Panc1 (cell line): ENCODE results near the gene C1GALT1C1. TPM values are rescaled to one million over a fixed set of nuclear protein-coding genes. Genes with fewer than 3 reads are reported as not detected.
"Not testable (repeated sequence)": the region's sequence is repeated elsewhere in the genome, so short reads cannot be mapped to it uniquely, and the experiment has no call there.

Experiments used
- ATAC-seq: fragments of 200-7000 bp; cut with Tn5 transposase; 2 replicates; pipeline ENCODE4 v1.9.1; 2020; ENCODE audit warnings: mild to moderate bottlenecking, moderate library complexity
- BruUV-seq: library from RNA; stranded (reverse); fragments of 400-500 nt; replicated peaks from 2 replicates; lab custom pipeline; 2021; lab: Mats Ljungman, UMichigan
- CTCF ChIA-PET: fragments of 300-600 bp; sonication (Branson Sonifier 250); formaldehyde crosslinking; loops from one replicate; lab custom pipeline; 2022; ENCODE audit warnings: antibody characterized with exemption; lab: Charles Lee
- POLR2A ChIA-PET: fragments of 300-600 bp; sonication (Branson Sonifier 250); formaldehyde crosslinking; loops from one replicate; lab custom pipeline; 2022; ENCODE audit warnings: antibody characterized with exemption; lab: Charles Lee
- DNase-seq: peaks from one replicate; pipeline ENCODE4 v3.0.0-alpha.2; 2010; ENCODE audit warnings: low read depth, low spot score
- H3K27ac ChIP-seq: 2 replicates; pipeline ENCODE4 v1.5.1; 2011; ENCODE audit warnings: mild to moderate bottlenecking, low read length, inconsistent platforms
- H3K27me3 ChIP-seq: fragments of 200-500 bp; sonication (Bioruptor generic); 2 replicates; pipeline ENCODE4 v1.6.0; 2014; ENCODE audit warnings: low read length, inconsistent platforms; ENCODE audit not compliant: control insufficient read depth, insufficient read depth
- H3K36me3 ChIP-seq: fragments of 200-500 bp; sonication (Bioruptor generic); 2 replicates; pipeline ENCODE4 v1.5.1; 2014; ENCODE audit warnings: inconsistent platforms, mild to moderate bottlenecking, low read length, moderate library complexity; ENCODE audit not compliant: control insufficient read depth, insufficient read depth
- H3K4me1 ChIP-seq: 2 replicates; pipeline ENCODE4 v1.5.1; 2011; ENCODE audit warnings: inconsistent platforms, mild to moderate bottlenecking, low read length, moderate library complexity; ENCODE audit not compliant: control insufficient read depth, insufficient read depth
- H3K4me3 ChIP-seq, 2 experiments: 2 replicates each; pipeline ENCODE4 v1.5.1; 2011 to 2012; ENCODE audit warnings: low read depth in 2 of 2, low read length in 2 of 2, mild to moderate bottlenecking in 2 of 2, inconsistent platforms in 1 of 2, moderate library complexity in 1 of 2
- H3K9me3 ChIP-seq: fragments of 200-500 bp; sonication (Bioruptor generic); 2 replicates; pipeline ENCODE4 v1.5.1; 2014; ENCODE audit warnings: low read depth, mild to moderate bottlenecking, inconsistent platforms, low read length, moderate library complexity; ENCODE audit not compliant: control insufficient read depth, insufficient read depth
- CTCF ChIP-seq: fragments of 450-650 bp; IDR thresholded peaks from 2 replicates; pipeline ENCODE4 v1.5.1; 2017; ENCODE audit warnings: mild to moderate bottlenecking
- POLR2AphosphoS5 ChIP-seq: IDR thresholded peaks from 2 replicates; pipeline ENCODE4 v1.6.1; 2012; ENCODE audit warnings: mild to moderate bottlenecking, low read depth, low read length, moderate library complexity
- SIN3A ChIP-seq: IDR thresholded peaks from 2 replicates; pipeline ENCODE4 v1.6.1; 2012; ENCODE audit warnings: low read depth, mild to moderate bottlenecking, low read length, moderate library complexity, borderline replicate concordance; ENCODE audit not compliant: insufficient read depth
- TCF7L2 ChIP-seq: IDR thresholded peaks from 2 replicates; pipeline ENCODE4 v1.6.1; 2011; ENCODE audit warnings: mild to moderate bottlenecking, low read depth, low read length, inconsistent platforms
- in situ Hi-C: cut with HindIII; loops from 2 replicates; pipeline ENCODE4 v1.10.0; 2016; ENCODE audit warnings: low sequenced_read_pairs, low pct_unique_long_range_greater_than_20kb
- intact Hi-C: fragments of 100-400 bp; cut with micrococcal nuclease; formaldehyde crosslinking; loops from one replicate; pipeline ENCODE4 v1.10.0; 2022; ENCODE audit not compliant: unreplicated experiment
- total RNA-seq: library from RNA; stranded (reverse); gene quantifications from one replicate; pipeline ENCODE4 v1.2.1, GENCODE V29; 2021; ENCODE audit not compliant: unreplicated experiment
- TF ChIP-seq, protein P1 (sequence below), 2 experiments: IDR thresholded peaks; 2 replicates each; pipeline ENCODE4 v1.6.1; 2011 to 2012; ENCODE audit warnings: low read depth in 2 of 2, control low read depth in 1 of 2, low read length in 1 of 2, mild to moderate bottlenecking in 1 of 2, moderate library complexity in 1 of 2; ENCODE audit not compliant: insufficient read depth in 1 of 2

The C1GALT1C1 gene
- total RNA-seq, 1 experiment from 2014 or later, result 32.4 TPM

DNA sequence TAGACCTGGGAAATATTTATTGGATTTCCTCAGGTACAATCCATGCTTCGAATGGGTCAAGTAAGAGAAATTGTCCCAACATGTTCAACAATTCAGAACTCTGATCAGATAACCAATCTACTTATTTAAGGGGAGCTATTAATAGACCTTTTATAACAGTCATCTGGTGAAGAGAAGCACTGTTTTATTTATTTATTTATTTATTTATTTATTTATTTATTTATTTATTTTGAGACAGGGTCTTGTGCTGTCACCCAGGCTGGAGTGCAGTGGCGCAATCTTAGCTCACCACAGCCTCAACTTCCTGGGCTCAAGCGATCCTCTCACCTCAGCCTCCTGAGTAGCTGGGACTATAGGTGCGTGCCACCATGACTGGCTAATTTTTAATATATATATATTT lies 34.7 kb upstream of the C1GALT1C1 start:
- ATAC-seq, DNase-seq, H3K9me3 ChIP-seq, H3K27me3 ChIP-seq, H3K27ac ChIP-seq, in situ Hi-C loops, intact Hi-C loops, H3K4me3 ChIP-seq, BruUV-seq, POLR2A ChIA-PET, H3K4me1 ChIP-seq, CTCF ChIA-PET, H3K36me3 ChIP-seq: not testable (repeated sequence)

- ChIA-PET POLR2A (no interaction called here), CTCF (interaction anchor here (1.4 kb wide), 1 partner anchor 165 kb away, joined by 3 read pairs; no protein-coding TSS in a partner anchor)
- intact Hi-C loops, result no loop called here
- no peaks in the 10 kb centered on the region for H3K9me3 ChIP-seq
- TF ChIP-seq CTCF (peak; percentile 31; the same call in 1 of the 2 replicates), SIN3A (no peak)
- H3K4me1 ChIP-seq, result no peaks in the 10 kb centered on the region
- H3K27ac ChIP-seq, result no peak overlapping the region
- DNase-seq, result peak; percentile 32
- H3K36me3 ChIP-seq, result no peaks in the 10 kb centered on the region
- no peak for ATAC-seq
- H3K4me3 ChIP-seq, result no peak overlapping the region
- in situ Hi-C loops, result no loop called here
- no TSS peak for BruUV-seq
- no peaks in the 10 kb centered on the region for H3K27me3 ChIP-seq
Observed at GRCh38 chrX:120664081-120664480, 34.2 kb upstream of the C1GALT1C1 start.

- no peak for DNase-seq
- in situ Hi-C loops, result no loop called here
Observed at GRCh38 chrX:120662662-120663061, 32.8 kb upstream of the C1GALT1C1 start.

More at GRCh38 chrX:120662662-120663061, 32.8 kb upstream of the C1GALT1C1 start:
- no peaks in the 10 kb centered on the region for H3K36me3 ChIP-seq
- POLR2A ChIA-PET, result no interaction called here
- H3K27me3 ChIP-seq, result no peaks in the 10 kb centered on the region
- TF ChIP-seq TCF7L2, result no peak
- TF ChIP-seq CTCF, result no peak
- no peak for TF ChIP-seq SIN3A
- no peak for TF ChIP-seq POLR2AphosphoS5
- TF ChIP-seq, protein P1, sequence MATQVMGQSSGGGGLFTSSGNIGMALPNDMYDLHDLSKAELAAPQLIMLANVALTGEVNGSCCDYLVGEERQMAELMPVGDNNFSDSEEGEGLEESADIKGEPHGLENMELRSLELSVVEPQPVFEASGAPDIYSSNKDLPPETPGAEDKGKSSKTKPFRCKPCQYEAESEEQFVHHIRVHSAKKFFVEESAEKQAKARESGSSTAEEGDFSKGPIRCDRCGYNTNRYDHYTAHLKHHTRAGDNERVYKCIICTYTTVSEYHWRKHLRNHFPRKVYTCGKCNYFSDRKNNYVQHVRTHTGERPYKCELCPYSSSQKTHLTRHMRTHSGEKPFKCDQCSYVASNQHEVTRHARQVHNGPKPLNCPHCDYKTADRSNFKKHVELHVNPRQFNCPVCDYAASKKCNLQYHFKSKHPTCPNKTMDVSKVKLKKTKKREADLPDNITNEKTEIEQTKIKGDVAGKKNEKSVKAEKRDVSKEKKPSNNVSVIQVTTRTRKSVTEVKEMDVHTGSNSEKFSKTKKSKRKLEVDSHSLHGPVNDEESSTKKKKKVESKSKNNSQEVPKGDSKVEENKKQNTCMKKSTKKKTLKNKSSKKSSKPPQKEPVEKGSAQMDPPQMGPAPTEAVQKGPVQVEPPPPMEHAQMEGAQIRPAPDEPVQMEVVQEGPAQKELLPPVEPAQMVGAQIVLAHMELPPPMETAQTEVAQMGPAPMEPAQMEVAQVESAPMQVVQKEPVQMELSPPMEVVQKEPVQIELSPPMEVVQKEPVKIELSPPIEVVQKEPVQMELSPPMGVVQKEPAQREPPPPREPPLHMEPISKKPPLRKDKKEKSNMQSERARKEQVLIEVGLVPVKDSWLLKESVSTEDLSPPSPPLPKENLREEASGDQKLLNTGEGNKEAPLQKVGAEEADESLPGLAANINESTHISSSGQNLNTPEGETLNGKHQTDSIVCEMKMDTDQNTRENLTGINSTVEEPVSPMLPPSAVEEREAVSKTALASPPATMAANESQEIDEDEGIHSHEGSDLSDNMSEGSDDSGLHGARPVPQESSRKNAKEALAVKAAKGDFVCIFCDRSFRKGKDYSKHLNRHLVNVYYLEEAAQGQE (IDR thresholded peaks at IDR 0.05; ENCODE audit: insufficient read depth in 1 of 2, low read depth in 2 of 2, low read length in 1 of 2), result no peak
- H3K4me1 ChIP-seq, result no peaks in the 10 kb centered on the region
- ATAC-seq, result no peak
- BruUV-seq, result no TSS peak
- H3K9me3 ChIP-seq, result no peaks in the 10 kb centered on the region
- H3K27ac ChIP-seq, result no peak overlapping the region
- no peak overlapping the region for H3K4me3 ChIP-seq
- CTCF ChIA-PET, result interaction anchor here (1.4 kb wide), 1 partner anchor 164 kb away, joined by 3 read pairs; no protein-coding TSS in a partner anchor
- intact Hi-C loops, result loop anchor here (1.0 kb wide), 1 partner anchor 164 kb away; no protein-coding TSS in a partner anchor
